ENCODE data around the gene MVB12B.

Gene MVB12B

DNA sequence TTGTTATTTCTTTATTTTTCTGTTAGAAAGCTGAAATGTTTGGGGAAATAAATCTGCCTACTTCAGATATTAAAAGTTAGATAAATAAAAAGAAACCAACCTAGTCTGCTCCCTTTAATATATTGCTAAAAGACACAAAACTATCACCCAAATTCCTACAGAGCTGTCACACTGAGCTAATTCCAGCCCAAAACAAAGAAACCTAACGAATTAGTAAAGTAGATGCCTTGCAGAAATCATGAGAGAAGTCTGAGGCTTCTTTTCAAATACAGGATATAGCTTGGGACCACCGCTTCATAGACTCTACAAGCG, 164.9 kb downstream of the MVB12B start:
- no peak for DNase-seq (ENCODE audit: low read depth in 2 of 2)

DNA sequence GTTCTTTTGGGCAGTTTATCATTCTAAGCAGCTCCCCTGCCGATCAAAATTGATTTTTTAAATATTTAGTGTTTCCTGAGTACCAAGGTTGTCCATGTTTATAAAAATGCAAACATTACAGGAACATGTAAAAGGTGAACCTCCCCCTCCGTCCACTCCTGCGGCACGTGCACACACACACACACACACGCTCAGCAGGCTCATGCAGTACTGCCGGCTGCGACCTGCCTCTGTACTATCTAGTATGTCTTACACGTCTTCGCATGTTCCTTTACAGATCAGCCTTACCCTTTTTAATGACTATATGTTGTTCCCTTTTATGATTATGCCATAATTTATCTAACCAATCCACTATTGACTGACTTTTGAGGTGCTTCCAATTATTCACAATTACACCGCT, 165.3 kb downstream of the MVB12B start:
- DNase-seq (ENCODE audit: low read depth in 2 of 2): no peak

DNA sequence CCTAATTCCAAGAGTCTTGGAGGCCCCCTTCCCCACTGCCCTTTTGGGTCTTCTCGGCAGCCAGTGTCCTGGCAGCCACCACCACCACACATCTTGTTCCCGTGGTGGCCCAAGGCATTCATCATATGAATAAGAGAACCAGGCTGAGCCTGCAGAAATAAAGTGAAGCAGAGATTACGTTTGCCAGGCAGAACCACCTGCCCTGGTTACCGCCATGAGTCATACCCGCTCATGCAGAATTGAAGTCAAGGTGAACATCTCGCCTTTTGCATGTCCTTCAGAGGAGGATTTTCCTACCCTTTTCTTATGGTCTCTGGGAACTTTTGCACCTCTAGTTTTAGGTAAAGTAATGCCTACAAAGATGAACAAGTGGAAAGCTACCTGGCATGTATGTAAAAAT, 167.6 kb downstream of the MVB12B start:
- no peak for DNase-seq (ENCODE audit: low read depth in 2 of 2)

DNA sequence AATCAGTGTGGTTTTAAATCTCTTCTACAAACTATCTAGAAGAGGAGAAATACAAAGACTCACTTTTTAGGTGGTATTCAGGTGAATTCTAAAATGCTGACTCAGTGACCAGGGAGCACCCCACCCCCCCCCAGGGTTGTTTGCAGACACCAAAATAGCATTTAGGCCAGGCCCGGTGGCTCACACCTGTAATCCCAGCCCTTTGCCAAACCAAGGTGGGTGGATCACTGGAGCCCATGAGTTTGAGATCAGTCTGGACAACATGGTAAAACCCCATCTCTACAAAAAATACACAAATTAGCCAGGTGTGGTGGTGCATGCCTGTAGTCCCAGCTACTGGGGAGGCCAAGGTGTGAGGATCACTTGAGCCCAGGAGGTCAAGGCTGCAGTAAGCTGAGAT, 168.1 kb downstream of the MVB12B start:
- no peak for DNase-seq (ENCODE audit: low read depth in 2 of 2)

DNA sequence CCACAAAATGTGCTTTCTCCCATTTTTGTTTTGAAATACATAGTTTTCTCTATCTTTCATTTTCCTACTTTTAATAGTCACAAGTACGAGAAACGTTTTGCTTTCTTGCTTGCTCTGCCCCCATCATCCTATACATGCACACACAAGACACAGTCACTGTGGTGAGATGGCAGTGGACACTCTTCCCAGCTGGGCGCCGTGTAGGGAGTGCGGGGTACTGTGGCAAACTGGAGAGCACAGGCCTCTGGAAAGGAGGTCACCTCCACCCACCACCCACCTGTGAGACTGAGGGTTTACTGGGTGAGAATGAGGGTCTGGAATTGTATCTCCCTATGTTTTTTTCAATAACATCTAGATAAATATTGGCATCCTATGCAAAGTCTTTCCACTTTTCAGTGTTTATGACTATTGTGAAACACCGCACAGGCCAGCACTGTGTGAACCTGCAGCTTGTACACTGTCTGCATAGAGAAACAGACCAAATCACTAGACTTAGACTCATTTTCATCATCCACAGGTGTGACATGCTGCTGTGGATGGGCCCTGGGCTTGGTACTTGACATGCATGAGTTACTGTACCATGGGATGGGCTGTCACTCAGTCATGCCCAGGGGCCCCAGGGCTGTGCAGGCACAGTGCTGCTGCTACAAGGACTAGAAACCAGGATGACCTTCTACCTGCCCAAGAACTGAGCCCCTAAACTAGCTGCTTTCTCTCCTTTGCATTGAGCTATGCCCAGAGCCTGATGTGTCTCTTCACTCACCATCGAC, 169.0 kb downstream of the MVB12B start:
- no peak for DNase-seq (ENCODE audit: low read depth in 2 of 2)

DNA sequence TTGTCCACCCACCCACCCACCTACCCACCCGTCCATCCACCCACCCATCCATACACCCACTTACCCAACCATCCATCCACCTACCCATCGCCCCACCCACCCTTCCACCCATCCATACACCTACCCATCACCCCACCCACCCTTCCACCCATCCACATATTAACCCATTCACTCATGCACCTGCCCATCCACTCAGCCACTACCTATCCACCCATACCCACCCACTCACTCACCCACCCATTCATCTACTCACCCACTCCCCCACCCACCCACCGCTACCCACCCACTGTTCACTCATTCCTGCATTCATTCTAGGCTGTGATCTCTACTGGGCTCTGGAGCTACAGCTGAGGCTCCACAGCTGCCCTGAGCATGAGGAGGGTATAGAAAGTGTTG, 169.6 kb downstream of the MVB12B start:
- DNase-seq (ENCODE audit: low read depth in 2 of 2): no peak

DNA sequence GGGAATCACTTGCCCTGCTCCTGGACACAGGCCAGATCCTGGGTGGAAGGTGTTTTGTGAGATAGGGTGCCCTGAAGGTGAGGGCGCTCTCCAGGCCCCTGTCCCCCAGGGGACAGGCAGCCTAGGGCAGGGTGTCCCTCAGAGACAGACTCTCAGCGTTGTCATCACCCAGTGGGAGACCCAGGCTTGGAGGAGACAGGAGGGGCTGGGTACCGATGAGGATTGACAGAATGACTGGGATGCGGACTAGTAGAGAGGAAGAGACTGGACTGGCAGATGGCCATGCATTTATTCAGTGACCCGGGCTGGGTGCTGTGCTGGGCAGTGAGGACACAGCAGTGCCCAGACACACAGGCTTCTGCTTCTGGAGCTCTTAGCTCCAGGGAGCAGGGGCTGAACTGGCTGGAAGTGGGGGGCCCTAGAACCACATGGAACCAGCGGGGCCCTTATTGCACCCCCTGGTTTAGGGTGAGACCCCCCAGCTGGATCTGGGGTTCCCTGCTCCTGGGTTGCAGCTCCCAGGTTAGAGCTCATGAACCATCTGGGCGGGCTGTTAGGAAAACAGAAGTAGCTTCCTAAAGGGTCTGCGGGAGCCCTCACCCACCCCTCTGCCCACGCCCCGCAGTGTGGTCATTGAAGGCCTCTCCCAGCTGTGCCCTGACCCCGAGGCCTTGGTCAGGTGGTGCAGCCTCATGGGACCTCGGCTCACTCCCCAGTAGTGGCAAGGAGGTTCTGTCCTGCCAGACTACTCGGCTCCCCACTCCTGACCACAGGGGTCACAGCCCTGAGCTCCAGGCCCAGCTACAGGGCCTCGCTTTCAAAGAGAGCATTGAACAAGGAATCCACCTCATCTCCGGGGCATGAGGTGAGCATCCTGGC, 170.4 kb downstream of the MVB12B start:
- DNase-seq (ENCODE audit: low read depth in 2 of 2): no peak

DNA sequence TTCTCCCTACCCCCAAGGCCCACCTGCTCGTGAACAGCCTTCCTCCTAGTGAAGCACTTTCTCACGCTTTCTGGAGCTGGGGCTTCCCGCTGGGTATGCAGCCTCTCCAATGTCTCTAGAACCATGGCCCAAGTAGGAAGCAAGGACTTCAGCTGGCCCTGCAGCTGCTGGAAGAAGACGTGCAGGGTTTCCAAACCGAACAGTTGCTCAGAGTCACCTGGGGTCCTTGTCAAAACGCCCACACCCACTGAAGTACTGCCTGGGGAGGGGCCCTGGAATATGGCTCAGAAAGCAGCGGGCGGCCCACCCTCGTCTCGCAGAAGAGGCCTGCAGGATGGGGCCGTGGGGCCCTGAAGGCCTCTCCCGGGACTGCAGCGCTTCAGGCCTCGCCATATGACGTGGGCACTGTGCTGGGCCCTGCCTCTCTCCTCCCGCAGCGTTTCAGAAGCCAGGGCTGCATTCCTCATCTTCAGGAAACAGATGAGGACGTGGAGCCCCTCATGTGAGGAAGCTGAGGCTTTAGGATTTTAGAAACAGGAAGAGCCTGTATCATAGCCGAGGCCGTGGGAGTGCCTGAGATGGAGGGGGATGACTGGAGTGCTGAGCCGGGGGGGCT, 171.1 kb downstream of the MVB12B start:
- no peak for DNase-seq (ENCODE audit: low read depth in 2 of 2)

DNA sequence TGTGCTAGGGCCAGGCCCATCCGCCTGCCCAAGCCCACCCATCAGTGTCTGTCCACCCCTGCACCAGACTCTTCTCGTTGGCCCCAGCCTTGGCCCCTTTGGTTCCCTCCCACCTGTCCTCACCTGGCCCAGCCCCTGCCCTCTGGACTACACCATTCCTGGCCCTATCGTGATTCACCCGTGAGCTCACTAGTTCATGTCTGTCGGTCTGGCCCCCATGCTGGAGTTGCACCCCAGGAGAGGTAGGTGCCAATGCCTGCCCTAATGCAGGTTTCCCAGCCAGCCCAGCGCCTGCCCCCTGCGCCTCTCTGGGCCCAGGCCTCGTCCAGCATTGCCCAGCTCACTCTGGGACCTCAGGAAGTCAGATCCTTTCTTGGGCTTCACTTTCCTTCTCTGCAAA, 171.7 kb downstream of the MVB12B start:
- DNase-seq (ENCODE audit: low read depth in 2 of 2): no peak

DNA sequence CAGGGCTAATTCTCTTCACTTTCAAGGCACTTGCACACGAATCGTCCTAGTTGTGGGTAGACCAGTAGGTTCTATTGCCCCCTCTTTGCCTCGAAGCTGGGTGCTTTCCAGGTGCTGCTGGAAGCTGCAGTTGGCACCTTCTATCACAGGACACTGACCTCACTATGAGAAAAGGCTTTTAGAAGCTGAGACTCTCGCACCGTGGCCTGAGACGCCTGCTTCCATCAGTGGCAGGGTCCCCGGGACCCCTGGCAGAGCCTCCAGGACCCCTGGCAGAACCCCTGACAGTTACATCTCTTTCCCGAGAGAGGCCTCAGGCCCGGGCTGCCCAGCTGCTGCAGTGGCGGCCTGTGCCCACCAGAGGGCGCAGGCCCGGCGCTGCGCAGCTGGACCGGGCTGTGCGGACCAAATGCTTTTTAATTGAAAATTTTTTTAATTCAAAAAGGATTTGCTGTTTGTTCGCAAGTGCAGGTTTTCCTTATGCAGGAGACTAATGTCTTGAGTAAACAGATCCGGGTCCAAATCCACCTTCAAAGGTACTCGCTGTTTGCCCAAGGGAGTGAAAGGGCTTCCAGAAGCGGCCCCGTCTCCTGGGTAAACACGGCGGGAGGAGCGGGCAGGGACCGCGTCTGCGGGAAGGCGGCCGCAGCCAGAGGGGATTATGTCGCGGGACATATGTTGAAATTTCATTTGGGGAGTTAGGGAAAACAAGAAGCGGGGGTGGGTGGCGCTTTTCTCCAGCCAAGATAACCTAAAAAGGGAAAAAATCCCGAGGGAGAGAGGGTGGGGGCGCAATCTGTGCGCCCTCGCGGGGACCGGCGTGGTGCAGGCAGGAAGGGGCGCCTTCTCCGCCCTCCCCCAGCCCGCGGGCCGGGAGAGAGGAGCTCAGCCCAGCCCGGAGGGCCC, 172.6 kb downstream of the MVB12B start:
- no peak for DNase-seq (ENCODE audit: low read depth in 2 of 2)

DNA sequence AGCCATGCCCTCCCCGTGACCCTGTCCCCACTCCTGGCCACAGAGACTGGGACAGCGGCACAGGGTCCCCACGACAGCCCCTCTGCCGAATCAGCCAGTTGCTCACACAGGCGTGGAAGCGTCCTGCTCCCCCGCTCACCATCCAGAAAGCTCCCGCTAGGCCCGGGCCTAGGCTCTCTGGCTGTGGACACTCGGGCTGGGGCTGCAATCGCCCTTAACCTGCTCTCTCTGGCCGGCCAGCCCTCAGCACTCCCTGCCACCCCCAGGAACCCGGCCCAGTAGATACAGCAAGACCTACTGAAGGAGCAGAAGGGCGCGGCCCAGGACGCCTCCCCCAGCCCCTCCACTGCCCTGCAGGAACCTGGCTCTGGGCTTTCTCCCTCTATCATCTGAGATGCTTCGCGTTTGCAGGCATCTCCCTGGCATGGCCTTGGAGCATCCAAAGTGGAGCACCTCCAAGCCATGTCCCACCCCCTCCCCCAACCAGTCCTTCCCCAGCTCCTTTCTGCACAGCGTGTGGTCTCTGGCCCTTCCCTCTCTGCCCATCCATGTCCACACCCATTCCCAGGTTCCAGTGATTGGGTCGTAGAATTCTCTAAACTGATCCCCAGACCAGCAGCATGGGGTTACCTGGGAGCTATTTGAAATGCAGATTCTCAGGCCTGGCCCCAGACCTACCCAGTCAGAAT, 173.4 kb downstream of the MVB12B start:
- no peak for DNase-seq (ENCODE audit: low read depth in 2 of 2)

DNA sequence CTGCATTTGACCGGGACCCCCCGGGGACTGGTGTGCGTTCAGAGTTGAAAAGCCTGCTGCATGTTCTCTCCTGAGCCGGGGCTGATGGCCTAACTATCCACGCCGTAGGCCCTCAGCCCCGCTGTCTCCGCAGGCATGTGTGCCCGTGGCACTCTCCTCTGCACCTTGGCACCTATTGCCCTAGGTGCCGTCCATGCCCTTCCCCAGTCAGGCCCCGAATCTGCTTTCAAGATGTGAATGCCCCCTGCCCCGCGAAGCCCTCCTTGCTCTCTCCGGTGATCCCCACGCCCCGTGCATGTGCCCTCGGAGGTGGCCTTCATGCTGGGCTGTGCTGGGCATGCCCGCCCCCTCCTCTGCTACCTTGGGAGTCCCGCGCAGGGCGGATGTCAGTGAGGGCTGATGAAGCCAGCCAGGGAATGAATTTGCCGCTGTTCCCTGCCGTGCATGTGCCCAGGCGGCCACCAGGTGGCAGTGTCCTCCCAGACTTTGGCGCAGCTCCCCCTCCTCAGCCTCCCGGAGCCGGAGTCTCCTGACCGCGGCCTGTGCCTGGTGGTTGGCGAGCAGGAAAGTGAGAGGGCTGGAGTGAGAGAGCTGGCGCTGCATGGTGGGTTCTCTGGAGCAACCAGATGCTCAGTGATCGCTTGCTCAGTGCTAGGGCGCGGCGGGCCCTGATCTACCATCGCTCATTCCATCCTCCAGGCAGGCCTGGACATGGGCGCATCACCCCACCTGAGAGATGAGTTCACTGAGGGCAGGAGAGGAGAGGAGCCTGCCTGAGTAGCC, 174.2 kb downstream of the MVB12B start:
- DNase-seq (ENCODE audit: low read depth in 2 of 2): peak; percentile 42 to 57

DNA sequence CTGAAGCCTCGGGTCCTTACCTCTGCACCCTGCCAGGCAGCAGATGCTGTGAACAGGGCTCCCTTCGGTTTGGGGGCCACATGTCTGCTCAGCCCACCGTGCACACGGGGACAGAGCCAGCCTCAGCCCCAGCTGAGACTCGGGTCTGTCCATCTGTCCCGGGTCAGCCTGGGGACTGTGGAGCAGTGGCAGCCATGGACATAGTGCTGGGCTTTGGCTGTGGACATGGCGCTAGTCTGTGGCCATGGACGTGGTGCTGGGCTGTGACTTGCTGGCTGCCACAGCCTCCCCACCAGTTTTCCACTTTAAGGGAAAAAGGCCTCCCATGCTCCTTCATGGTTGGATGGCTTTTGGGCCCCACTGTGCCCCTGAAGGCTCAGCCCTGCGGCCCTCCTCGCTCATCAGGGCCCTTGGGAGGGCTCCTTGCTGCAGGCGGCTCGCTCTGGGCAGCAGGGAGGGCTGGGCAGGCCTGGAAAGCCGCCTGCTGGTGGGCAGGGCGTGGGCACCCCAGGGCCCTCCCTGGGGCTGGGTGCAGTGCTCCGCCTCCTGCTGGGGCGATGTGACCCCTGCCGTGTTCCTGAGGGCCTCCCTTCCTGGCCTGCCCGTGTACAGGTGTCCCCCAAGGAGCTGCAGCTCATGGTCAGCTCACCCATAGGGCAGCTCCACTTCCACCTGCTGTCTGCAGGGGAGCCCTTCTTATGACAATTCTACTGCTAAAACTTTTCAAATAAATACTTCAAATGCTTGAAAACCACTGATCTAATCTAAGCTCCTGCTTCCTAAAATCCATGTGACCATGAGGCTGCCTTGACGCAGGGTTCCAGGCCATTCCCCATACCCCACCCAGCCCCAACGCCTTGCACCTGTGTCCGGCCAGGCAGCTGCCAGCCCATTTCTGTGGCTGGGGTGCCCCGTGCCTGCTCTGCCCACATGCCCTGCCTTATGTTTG, 175.0 kb downstream of the MVB12B start:
- DNase-seq (ENCODE audit: low read depth in 2 of 2): no peak

DNA sequence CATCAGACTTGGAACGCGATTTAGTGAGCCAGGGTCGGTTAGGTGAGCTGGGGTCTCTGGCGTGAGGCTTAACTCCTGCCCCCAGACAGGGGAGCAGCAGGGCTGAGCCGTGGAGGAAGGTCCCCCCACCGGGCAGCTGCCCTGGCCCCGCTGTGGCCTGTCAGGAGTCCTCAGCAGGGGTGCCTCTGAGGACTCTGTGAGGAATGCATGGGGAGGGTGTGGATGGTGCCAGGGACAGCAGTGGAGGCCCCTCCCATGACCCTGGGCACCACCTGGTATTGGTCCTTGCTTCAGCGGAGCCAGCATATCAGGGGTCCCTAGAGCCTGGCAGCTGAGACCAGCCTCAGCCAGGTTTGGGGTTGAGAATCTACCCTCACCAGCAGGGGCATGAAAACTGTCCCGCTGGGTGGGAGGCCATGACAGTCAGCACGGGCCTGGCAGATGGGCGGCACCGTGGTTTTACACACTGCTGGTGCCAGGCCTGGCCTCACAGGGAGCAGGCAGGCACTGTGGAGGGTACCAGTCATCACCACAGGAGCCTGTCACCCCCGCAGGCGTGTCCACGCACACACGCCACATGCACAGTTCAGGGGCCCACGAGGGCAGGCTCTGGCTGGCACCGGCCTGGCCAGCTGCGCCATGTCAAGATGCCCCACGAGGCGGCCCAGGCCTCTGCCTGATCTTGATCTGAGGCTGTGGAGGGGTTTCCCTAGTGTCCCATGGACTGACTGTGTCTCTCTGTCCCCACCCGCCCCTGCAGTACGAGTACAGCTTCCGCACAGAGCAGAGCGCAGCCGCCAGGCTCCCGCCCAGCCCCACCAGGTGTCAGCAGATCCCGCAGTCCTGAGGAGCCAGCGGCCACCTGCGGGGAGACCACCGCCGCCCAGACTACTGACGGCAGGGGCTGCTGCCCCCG, 176.0 kb downstream of the MVB12B start:
- DNase-seq (ENCODE audit: low read depth in 2 of 2): no peak

DNA sequence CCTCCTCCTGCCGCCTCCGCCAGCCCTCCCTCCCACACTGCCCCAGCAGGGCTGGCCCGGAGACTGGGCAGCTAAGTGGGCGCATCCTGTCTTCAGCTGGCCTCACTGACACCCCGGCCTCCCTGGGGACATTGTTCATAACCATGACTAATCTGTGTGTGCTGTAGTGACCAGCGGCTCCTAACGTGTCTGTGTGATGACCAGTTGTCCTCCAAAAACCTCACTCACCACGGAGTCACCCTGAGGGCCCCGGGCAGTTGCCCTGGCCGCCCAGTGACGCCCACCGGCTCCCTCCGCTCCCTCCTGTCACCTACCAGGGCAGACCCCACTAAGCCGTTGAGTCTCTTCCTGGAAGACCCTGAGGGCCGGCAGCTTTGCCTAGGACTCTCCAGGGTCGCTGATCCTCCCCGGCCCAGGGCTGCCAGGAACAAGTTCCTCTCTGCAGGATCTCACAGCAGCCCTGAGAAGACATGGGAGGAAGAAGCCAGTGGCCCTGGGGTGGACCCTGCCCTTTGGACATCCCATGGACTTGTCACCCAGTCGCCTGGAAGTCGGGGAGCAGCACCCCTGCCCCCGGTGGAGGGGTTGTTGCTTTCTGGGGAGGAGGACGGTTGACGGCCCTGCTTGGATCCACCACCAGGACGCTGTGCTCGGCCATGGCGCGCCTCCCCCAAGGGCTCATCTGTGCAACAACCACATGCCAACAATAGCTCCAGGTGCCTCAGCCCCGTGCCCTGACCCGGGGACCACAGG, 176.9 kb downstream of the MVB12B start:
- no peak for DNase-seq (ENCODE audit: low read depth in 2 of 2)

DNA sequence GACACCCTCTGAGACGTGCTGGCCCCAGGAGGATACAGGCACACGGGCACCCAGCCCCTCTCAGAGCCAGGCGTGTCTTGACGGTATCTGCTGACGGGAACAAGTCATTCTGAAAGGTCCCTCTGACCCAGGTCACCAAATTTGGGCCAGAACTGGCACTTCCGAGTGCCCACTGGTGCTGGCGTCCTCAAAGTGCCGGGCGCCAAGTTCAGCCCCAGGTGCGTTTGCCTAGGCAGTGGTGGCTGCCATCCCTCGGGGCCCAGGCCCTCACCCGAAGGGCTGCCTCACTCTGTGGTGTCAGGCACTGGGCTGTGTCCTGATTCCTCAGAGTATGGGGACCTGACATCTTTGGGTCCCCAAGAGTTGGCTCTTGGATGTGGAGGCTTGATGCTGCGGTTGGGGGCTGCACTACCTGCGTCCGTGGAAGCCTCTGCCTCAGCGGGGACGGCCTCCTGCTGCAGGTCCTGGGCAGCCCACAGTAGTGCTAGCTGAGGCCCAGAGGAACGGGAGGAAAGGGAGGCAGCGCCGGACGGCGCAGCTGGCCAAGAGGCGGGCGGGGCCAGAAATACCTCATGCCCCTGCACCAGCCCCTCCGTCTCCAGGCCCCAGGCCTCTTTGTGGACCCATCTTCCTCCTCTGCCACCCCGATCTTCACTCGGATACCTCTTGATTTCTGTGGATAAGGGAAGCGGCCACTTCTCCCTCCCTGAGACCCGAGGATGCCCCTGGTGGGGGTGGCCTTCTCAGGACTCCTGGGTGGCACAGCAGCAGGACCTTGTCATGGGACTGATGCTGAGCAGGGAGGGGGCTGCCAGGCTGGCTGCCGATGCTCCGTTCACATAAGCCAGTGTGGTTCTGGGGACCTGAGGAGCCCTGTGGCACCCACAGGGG, 177.7 kb downstream of the MVB12B start:
- no peak for DNase-seq (ENCODE audit: low read depth in 2 of 2)

Data from stimulated activated CD8-positive, alpha-beta memory T cell treated with anti-CD3 and anti-CD28 coated beads, Interleukin-15, amount 100 ng/mL, for 48 hours (primary cell).